ENCODE results near the gene KRT1. TPM values are rescaled to one million over a fixed set of nuclear protein-coding genes. Genes with fewer than 3 reads are reported as not detected.

The KRT1 gene
- polyA plus RNA-seq, 1 donor from 2014 or later: not detected

DNA sequence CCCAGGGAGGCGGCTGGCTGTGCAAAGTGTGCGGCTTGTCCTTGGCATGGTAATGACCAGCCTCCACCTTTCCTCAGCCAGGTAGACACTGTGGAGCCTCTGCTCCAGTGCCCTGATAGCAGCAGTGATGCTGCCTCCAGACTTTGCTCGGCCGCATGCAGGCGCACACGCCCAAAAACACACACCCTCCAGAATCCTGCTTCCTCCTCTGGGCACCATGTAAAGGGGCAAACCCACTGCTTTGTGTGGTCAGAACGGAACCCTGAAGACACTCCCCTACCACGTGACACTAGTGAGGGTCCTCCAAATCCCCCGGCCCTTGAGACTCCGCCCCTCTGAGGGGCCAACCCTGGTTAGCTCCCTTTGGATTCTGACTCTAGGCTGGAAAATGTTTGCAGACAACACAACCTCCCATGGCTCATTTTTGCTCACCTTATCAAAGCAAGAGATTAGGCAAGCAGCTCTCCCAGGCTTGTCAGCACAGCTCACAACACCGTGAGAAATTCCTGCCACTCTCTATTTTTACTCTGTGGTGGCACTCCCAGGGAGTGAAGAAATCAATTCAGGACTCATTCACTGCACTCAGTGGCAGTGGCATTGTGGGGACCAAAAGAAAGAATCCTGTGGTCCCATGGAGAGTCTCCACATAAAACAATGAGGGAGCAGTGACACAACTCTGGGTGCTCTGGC, 18.6 kb upstream of the KRT1 start:
- H3K79me2 ChIP-seq (replicated peaks; ENCODE audit: insufficient read depth, low read length): no peaks in the 10 kb centered on the region
- H3K9me3 ChIP-seq (ENCODE audit: low read length): no peaks in the 10 kb centered on the region
- H3K36me3 ChIP-seq (ENCODE audit: insufficient read depth, low read length): no peaks in the 10 kb centered on the region
- TF ChIP-seq TAF1 (IDR thresholded peaks at IDR 0.05; ENCODE audit: low read depth) (no peak), EZH2 (IDR thresholded peaks at IDR 0.05; ENCODE audit: borderline replicate concordance, insufficient read depth, low read length, poor library complexity, severe bottlenecking) (no peak), MXI1 (conservative IDR thresholded peaks at IDR 0.05; ENCODE audit: poor library complexity, severe bottlenecking) (no peak), RAD21 (conservative IDR thresholded peaks at IDR 0.05) (no peak), SMC3 (conservative IDR thresholded peaks at IDR 0.05; ENCODE audit: poor library complexity) (no peak), EP300 (conservative IDR thresholded peaks at IDR 0.05; ENCODE audit: poor library complexity, severe bottlenecking) (no peak), POLR2AphosphoS5 (IDR thresholded peaks at IDR 0.05) (no peak)
- TF ChIP-seq, protein P1, sequence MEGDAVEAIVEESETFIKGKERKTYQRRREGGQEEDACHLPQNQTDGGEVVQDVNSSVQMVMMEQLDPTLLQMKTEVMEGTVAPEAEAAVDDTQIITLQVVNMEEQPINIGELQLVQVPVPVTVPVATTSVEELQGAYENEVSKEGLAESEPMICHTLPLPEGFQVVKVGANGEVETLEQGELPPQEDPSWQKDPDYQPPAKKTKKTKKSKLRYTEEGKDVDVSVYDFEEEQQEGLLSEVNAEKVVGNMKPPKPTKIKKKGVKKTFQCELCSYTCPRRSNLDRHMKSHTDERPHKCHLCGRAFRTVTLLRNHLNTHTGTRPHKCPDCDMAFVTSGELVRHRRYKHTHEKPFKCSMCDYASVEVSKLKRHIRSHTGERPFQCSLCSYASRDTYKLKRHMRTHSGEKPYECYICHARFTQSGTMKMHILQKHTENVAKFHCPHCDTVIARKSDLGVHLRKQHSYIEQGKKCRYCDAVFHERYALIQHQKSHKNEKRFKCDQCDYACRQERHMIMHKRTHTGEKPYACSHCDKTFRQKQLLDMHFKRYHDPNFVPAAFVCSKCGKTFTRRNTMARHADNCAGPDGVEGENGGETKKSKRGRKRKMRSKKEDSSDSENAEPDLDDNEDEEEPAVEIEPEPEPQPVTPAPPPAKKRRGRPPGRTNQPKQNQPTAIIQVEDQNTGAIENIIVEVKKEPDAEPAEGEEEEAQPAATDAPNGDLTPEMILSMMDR (IDR thresholded peaks at IDR 0.05; ENCODE audit: poor library complexity, severe bottlenecking): no peak
- TF ChIP-seq, protein P2, sequence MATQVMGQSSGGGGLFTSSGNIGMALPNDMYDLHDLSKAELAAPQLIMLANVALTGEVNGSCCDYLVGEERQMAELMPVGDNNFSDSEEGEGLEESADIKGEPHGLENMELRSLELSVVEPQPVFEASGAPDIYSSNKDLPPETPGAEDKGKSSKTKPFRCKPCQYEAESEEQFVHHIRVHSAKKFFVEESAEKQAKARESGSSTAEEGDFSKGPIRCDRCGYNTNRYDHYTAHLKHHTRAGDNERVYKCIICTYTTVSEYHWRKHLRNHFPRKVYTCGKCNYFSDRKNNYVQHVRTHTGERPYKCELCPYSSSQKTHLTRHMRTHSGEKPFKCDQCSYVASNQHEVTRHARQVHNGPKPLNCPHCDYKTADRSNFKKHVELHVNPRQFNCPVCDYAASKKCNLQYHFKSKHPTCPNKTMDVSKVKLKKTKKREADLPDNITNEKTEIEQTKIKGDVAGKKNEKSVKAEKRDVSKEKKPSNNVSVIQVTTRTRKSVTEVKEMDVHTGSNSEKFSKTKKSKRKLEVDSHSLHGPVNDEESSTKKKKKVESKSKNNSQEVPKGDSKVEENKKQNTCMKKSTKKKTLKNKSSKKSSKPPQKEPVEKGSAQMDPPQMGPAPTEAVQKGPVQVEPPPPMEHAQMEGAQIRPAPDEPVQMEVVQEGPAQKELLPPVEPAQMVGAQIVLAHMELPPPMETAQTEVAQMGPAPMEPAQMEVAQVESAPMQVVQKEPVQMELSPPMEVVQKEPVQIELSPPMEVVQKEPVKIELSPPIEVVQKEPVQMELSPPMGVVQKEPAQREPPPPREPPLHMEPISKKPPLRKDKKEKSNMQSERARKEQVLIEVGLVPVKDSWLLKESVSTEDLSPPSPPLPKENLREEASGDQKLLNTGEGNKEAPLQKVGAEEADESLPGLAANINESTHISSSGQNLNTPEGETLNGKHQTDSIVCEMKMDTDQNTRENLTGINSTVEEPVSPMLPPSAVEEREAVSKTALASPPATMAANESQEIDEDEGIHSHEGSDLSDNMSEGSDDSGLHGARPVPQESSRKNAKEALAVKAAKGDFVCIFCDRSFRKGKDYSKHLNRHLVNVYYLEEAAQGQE (IDR thresholded peaks at IDR 0.05; ENCODE audit: borderline replicate concordance): no peak
- no peaks in the 10 kb centered on the region for H3K9me2 ChIP-seq (ENCODE audit: insufficient read depth, low read length)
- H3K9ac ChIP-seq (ENCODE audit: low read length): no peak overlapping the region
- no peaks in the 10 kb centered on the region for H3K27me3 ChIP-seq (ENCODE audit: insufficient read depth, low read depth, low read length)
- no peaks in the 10 kb centered on the region for H4K20me1 ChIP-seq (ENCODE audit: insufficient read depth)
- H2AFZ ChIP-seq (ENCODE audit: low read depth, low read length): no peak overlapping the region
- H3K4me3 ChIP-seq (ENCODE audit: low read length): no peak overlapping the region
- no peaks in the 10 kb centered on the region for H3F3A ChIP-seq (ENCODE audit: insufficient read depth, low read length, poor library complexity, severe bottlenecking)
- no peak overlapping the region for H3K4me2 ChIP-seq (ENCODE audit: low read length)
- H3K27ac ChIP-seq (ENCODE audit: low read length): no peak overlapping the region

DNA sequence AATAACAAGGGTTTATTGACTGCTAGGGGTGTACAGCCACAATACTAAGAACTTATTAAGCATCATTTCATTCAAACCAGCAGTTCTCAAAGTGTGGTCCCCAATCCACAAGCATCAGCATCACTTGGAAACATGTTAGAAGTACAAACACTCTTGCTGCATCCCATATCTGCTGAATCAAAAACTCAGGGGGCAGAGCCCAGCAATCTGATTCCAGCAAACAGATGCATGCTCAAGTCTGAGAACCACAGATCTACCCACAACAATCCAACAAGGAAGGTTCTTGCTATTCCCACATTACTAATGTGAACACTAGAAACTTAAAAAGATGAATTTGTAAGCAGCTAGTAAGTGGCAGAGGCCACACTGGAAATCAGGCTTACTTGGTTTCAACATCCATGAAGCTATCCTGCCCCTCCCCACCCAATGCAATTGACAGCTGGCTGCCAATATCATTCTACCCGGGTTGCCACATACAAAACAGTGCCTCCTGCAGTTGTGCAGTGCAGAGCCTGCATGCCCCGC, 16.9 kb upstream of the KRT1 start:
- TF ChIP-seq EZH2 (IDR thresholded peaks at IDR 0.05; ENCODE audit: borderline replicate concordance, insufficient read depth, low read length, poor library complexity, severe bottlenecking) (no peak), RAD21 (conservative IDR thresholded peaks at IDR 0.05) (no peak), POLR2AphosphoS5 (IDR thresholded peaks at IDR 0.05) (no peak), EP300 (conservative IDR thresholded peaks at IDR 0.05; ENCODE audit: poor library complexity, severe bottlenecking) (no peak), MXI1 (conservative IDR thresholded peaks at IDR 0.05; ENCODE audit: poor library complexity, severe bottlenecking) (no peak), TAF1 (IDR thresholded peaks at IDR 0.05; ENCODE audit: low read depth) (no peak), SMC3 (conservative IDR thresholded peaks at IDR 0.05; ENCODE audit: poor library complexity) (no peak)
- TF ChIP-seq, protein P1 (IDR thresholded peaks at IDR 0.05; ENCODE audit: poor library complexity, severe bottlenecking): no peak
- TF ChIP-seq, protein P2 (IDR thresholded peaks at IDR 0.05; ENCODE audit: borderline replicate concordance): no peak

More for the DNA sequence above, 16.9 kb upstream of the KRT1 start:
- H3K79me2 ChIP-seq (replicated peaks; ENCODE audit: insufficient read depth, low read length): no peaks in the 10 kb centered on the region
- no peaks in the 10 kb centered on the region for H3K9me2 ChIP-seq (ENCODE audit: insufficient read depth, low read length)
- H3K27ac ChIP-seq (ENCODE audit: low read length): no peak overlapping the region
- H3K36me3 ChIP-seq (ENCODE audit: insufficient read depth, low read length): no peaks in the 10 kb centered on the region
- peaks cover under 1% of the 10 kb centered on the region for H3K27me3 ChIP-seq (ENCODE audit: insufficient read depth, low read depth, low read length)
- H3K4me3 ChIP-seq (ENCODE audit: low read length): no peak overlapping the region
- no peaks in the 10 kb centered on the region for H3K9me3 ChIP-seq (ENCODE audit: low read length)
- H3K9ac ChIP-seq (ENCODE audit: low read length): no peak overlapping the region
- no peaks in the 10 kb centered on the region for H4K20me1 ChIP-seq (ENCODE audit: insufficient read depth)
- no peaks in the 10 kb centered on the region for H3F3A ChIP-seq (ENCODE audit: insufficient read depth, low read length, poor library complexity, severe bottlenecking)
- H3K4me2 ChIP-seq (ENCODE audit: low read length): no peak overlapping the region
- no peak overlapping the region for H2AFZ ChIP-seq (ENCODE audit: low read depth, low read length)

Measured in neural cell (in vitro differentiated cells).